WTC11 (cell line): ENCODE measurements around the gene DNAH17. TPM values are rescaled to one million over a fixed set of nuclear protein-coding genes. Genes with fewer than 3 reads are reported as not detected.
A peak's percentile ranks its signal among the peaks of the same experiment; 100 is the strongest.

Experiments used
- ATAC-seq: fragments of 200-7000 bp; cut with Tn5 transposase; 2 replicates; pipeline ENCODE4 v1.10.0; 2021; ENCODE audit warnings: mild to moderate bottlenecking, moderate library complexity
- CTCF ChIA-PET: fragments of 300-600 bp; sonication (Branson Sonifier 250); formaldehyde crosslinking; loops from one replicate; lab custom pipeline; 2021; ENCODE audit warnings: antibody characterized with exemption; lab: Charles Lee
- POLR2A ChIA-PET: fragments of 350-600 bp; sonication (Branson Sonifier 250); formaldehyde crosslinking; loops from one replicate; lab custom pipeline; 2021; ENCODE audit warnings: antibody characterized with exemption; lab: Charles Lee
- DNase-seq: peaks from one replicate; pipeline ENCODE4 v3.0.0; 2021; ENCODE audit warnings: low spot score
- H3K27ac Mint-ChIP-seq: 2 replicates; pipeline ENCODE4 v1.8.0; 2021; ENCODE audit warnings: mixed read lengths
- H3K27me3 Mint-ChIP-seq: 2 replicates; pipeline ENCODE4 v1.8.0; 2021; ENCODE audit warnings: low read depth, mild to moderate bottlenecking, moderate library complexity, mixed read lengths
- H3K36me3 Mint-ChIP-seq: 2 replicates; pipeline ENCODE4 v1.8.0; 2021; ENCODE audit warnings: mixed read lengths
- H3K4me1 Mint-ChIP-seq: 2 replicates; pipeline ENCODE4 v1.8.0; 2022; ENCODE audit warnings: mixed read lengths
- H3K4me3 Mint-ChIP-seq: 2 replicates; pipeline ENCODE4 v1.8.0; 2021; ENCODE audit warnings: mild to moderate bottlenecking, moderate library complexity, mixed read lengths
- H3K9me3 Mint-ChIP-seq: 2 replicates; pipeline ENCODE4 v1.8.0; 2021; ENCODE audit warnings: mixed read lengths
- AR ChIP-seq: fragments of 250-450 bp; sonication (Bioruptor Pico); IDR thresholded peaks from 2 replicates; pipeline ENCODE4 v1.9.0; 2021; ENCODE audit warnings: mild to moderate bottlenecking
- E2F1 ChIP-seq: sonication (generic); formaldehyde crosslinking; IDR thresholded peaks from 2 replicates; pipeline ENCODE4 v1.8.0; 2022; ENCODE audit warnings: mild to moderate bottlenecking, missing genetic modification reagents
- ERG ChIP-seq: fragments of 250-450 bp; sonication (Bioruptor Pico); IDR thresholded peaks from 2 replicates; pipeline ENCODE4 v1.8.0; 2021; ENCODE audit warnings: mild to moderate bottlenecking
- HMGA2 ChIP-seq: fragments of 250-450 bp; sonication (Bioruptor Pico); IDR thresholded peaks from 2 replicates; pipeline ENCODE4 v1.4.0; 2021; ENCODE audit warnings: mild to moderate bottlenecking, moderate library complexity
- HMGXB4 ChIP-seq: sonication (generic); formaldehyde crosslinking; IDR thresholded peaks from 2 replicates; pipeline ENCODE4 v1.8.1; 2023; ENCODE audit warnings: mild to moderate bottlenecking, moderate library complexity, missing genetic modification reagents
- IRF2 ChIP-seq: sonication (generic); formaldehyde crosslinking; IDR thresholded peaks from 2 replicates; pipeline ENCODE4 v1.8.0; 2022; ENCODE audit warnings: low read depth, missing genetic modification reagents, borderline replicate concordance
- NR3C1 ChIP-seq: sonication (generic); formaldehyde crosslinking; conservative IDR thresholded peaks from 2 replicates; pipeline ENCODE4 v1.8.1; 2023; ENCODE audit warnings: low read depth, mild to moderate bottlenecking, missing genetic modification reagents
- TCF7 ChIP-seq: sonication (generic); formaldehyde crosslinking; IDR thresholded peaks from 2 replicates; pipeline ENCODE4 v1.8.0; 2022; ENCODE audit warnings: mild to moderate bottlenecking, low read depth, missing genetic modification reagents, moderate library complexity
- TEAD1 ChIP-seq: sonication (generic); formaldehyde crosslinking; IDR thresholded peaks from 2 replicates; pipeline ENCODE4 v1.8.0; 2022; ENCODE audit warnings: mild to moderate bottlenecking, missing genetic modification reagents
- ZNF396 ChIP-seq: fragments of 250-450 bp; sonication (Bioruptor Pico); IDR thresholded peaks from 2 replicates; pipeline ENCODE4 v1.8.0; 2021; ENCODE audit warnings: mild to moderate bottlenecking, moderate library complexity, borderline replicate concordance
- ZNF423 ChIP-seq: fragments of 250-450 bp; sonication (Bioruptor Pico); IDR thresholded peaks from 2 replicates; pipeline ENCODE4 v2.1.2; 2022; ENCODE audit warnings: mild to moderate bottlenecking, moderate library complexity
- ZNF532 ChIP-seq: fragments of 250-450 bp; sonication (Bioruptor Pico); IDR thresholded peaks from 2 replicates; pipeline ENCODE4 v1.9.0; 2021; ENCODE audit warnings: mild to moderate bottlenecking, borderline replicate concordance
- total RNA-seq: library from RNA; stranded (reverse); gene quantifications from 3 replicates; pipeline ENCODE4 v1.2.3, GENCODE V29; 2021

The DNAH17 gene
- total RNA-seq, 1 experiment from 2014 or later, result 0.87 TPM

- POLR2A ChIA-PET, result no interaction called here
- no peak for DNase-seq
Observed at GRCh38 chr17:78596871-78597764, 19.9 kb upstream of the DNAH17 start.

GRCh38 chr17:78595135-78595810, 18.1 kb upstream of the DNAH17 start:
- Mint-ChIP-seq H3K27ac (no peak overlapping the region), H3K9me3 (no peaks in the 10 kb centered on the region), H3K36me3 (no peaks in the 10 kb centered on the region), H3K4me3 (no peak overlapping the region), H3K27me3 (no peaks in the 10 kb centered on the region), H3K4me1 (peaks cover 27% of the 10 kb centered on the region)
- POLR2A ChIA-PET, result interaction anchor here (0.6 kb wide), 1 partner anchor 110 kb away, joined by 3 read pairs; no protein-coding TSS in a partner anchor
- DNase-seq, result no peak
- no peak for ATAC-seq
- CTCF ChIA-PET, result interaction anchor here (0.6 kb wide), 1 partner anchor 1738 kb away, joined by 4 read pairs; no protein-coding TSS in a partner anchor
- TF ChIP-seq NR3C1 (CRISPR knock-in tag) (no peak), ERG (CRISPR knock-in tag) (no peak), E2F1 (no peak), AR (no peak), ZNF423 (CRISPR knock-in tag) (no peak), ZNF396 (no peak), ZNF532 (CRISPR knock-in tag) (no peak), HMGXB4 (no peak), TCF7 (CRISPR knock-in tag) (no peak)

More at GRCh38 chr17:78596871-78597764, 19.9 kb upstream of the DNAH17 start:
- peak; percentile 48; the same call in 1 of the 2 replicates for ATAC-seq
- TF ChIP-seq HMGA2 (CRISPR knock-in tag), result no peak
- TF ChIP-seq IRF2, result no peak
- no peak for TF ChIP-seq AR
- no peak for TF ChIP-seq TEAD1 (CRISPR knock-in tag)
- CTCF ChIA-PET, result interaction anchor here (1.0 to 1.9 kb wide), 3 partner anchors 8 to 100 kb away, joined by 3 to 8 read pairs (median 3); no protein-coding TSS in a partner anchor
- Mint-ChIP-seq H3K4me3 (no peak overlapping the region), H3K27ac (peak overlapping the region; percentile 18; the same call in 1 of the 2 replicates), H3K36me3 (no peaks in the 10 kb centered on the region), H3K9me3 (no peaks in the 10 kb centered on the region), H3K27me3 (no peaks in the 10 kb centered on the region), H3K4me1 (peaks cover 25% of the 10 kb centered on the region)
